Panc1 (cell line): Measurements from ENCODE around the gene RBBP5. TPM values are rescaled to one million over a fixed set of nuclear protein-coding genes. Genes with fewer than 3 reads are reported as not detected.

ENCODE experiments used
- ATAC-seq: fragments of 200-7000 bp; cut with Tn5 transposase; 2 replicates; pipeline ENCODE4 v1.9.1; 2020; ENCODE audit warnings: mild to moderate bottlenecking, moderate library complexity
- BruUV-seq: library from RNA; stranded (reverse); fragments of 400-500 nt; replicated peaks from 2 replicates; lab custom pipeline; 2021; lab: Mats Ljungman, UMichigan
- CTCF ChIA-PET: fragments of 300-600 bp; sonication (Branson Sonifier 250); formaldehyde crosslinking; loops from one replicate; lab custom pipeline; 2022; ENCODE audit warnings: antibody characterized with exemption; lab: Charles Lee
- POLR2A ChIA-PET: fragments of 300-600 bp; sonication (Branson Sonifier 250); formaldehyde crosslinking; loops from one replicate; lab custom pipeline; 2022; ENCODE audit warnings: antibody characterized with exemption; lab: Charles Lee
- DNase-seq: peaks from one replicate; pipeline ENCODE4 v3.0.0-alpha.2; 2010; ENCODE audit warnings: low read depth, low spot score
- H3K27ac ChIP-seq: 2 replicates; pipeline ENCODE4 v1.5.1; 2011; ENCODE audit warnings: mild to moderate bottlenecking, low read length, inconsistent platforms
- H3K27me3 ChIP-seq: fragments of 200-500 bp; sonication (Bioruptor generic); 2 replicates; pipeline ENCODE4 v1.6.0; 2014; ENCODE audit warnings: low read length, inconsistent platforms; ENCODE audit not compliant: control insufficient read depth, insufficient read depth
- H3K36me3 ChIP-seq: fragments of 200-500 bp; sonication (Bioruptor generic); 2 replicates; pipeline ENCODE4 v1.5.1; 2014; ENCODE audit warnings: inconsistent platforms, mild to moderate bottlenecking, low read length, moderate library complexity; ENCODE audit not compliant: control insufficient read depth, insufficient read depth
- H3K4me1 ChIP-seq: 2 replicates; pipeline ENCODE4 v1.5.1; 2011; ENCODE audit warnings: inconsistent platforms, mild to moderate bottlenecking, low read length, moderate library complexity; ENCODE audit not compliant: control insufficient read depth, insufficient read depth
- H3K4me3 ChIP-seq, 2 experiments: 2 replicates each; pipeline ENCODE4 v1.5.1; 2011 to 2012; ENCODE audit warnings: low read depth in 2 of 2, low read length in 2 of 2, mild to moderate bottlenecking in 2 of 2, inconsistent platforms in 1 of 2, moderate library complexity in 1 of 2
- H3K9me3 ChIP-seq: fragments of 200-500 bp; sonication (Bioruptor generic); 2 replicates; pipeline ENCODE4 v1.5.1; 2014; ENCODE audit warnings: low read depth, mild to moderate bottlenecking, inconsistent platforms, low read length, moderate library complexity; ENCODE audit not compliant: control insufficient read depth, insufficient read depth
- POLR2AphosphoS5 ChIP-seq: IDR thresholded peaks from 2 replicates; pipeline ENCODE4 v1.6.1; 2012; ENCODE audit warnings: mild to moderate bottlenecking, low read depth, low read length, moderate library complexity
- SIN3A ChIP-seq: IDR thresholded peaks from 2 replicates; pipeline ENCODE4 v1.6.1; 2012; ENCODE audit warnings: low read depth, mild to moderate bottlenecking, low read length, moderate library complexity, borderline replicate concordance; ENCODE audit not compliant: insufficient read depth
- TCF7L2 ChIP-seq: IDR thresholded peaks from 2 replicates; pipeline ENCODE4 v1.6.1; 2011; ENCODE audit warnings: mild to moderate bottlenecking, low read depth, low read length, inconsistent platforms
- in situ Hi-C: cut with HindIII; loops from 2 replicates; pipeline ENCODE4 v1.10.0; 2016; ENCODE audit warnings: low sequenced_read_pairs, low pct_unique_long_range_greater_than_20kb
- intact Hi-C: fragments of 100-400 bp; cut with micrococcal nuclease; formaldehyde crosslinking; loops from one replicate; pipeline ENCODE4 v1.10.0; 2022; ENCODE audit not compliant: unreplicated experiment
- total RNA-seq: library from RNA; stranded (reverse); gene quantifications from one replicate; pipeline ENCODE4 v1.2.1, GENCODE V29; 2021; ENCODE audit not compliant: unreplicated experiment
- TF ChIP-seq, protein P1 (sequence below): fragments of 450-650 bp; IDR thresholded peaks from 2 replicates; pipeline ENCODE4 v1.5.1; 2017; ENCODE audit warnings: mild to moderate bottlenecking
- TF ChIP-seq, protein P2 (sequence below), 2 experiments: IDR thresholded peaks; 2 replicates each; pipeline ENCODE4 v1.6.1; 2011 to 2012; ENCODE audit warnings: low read depth in 2 of 2, control low read depth in 1 of 2, low read length in 1 of 2, mild to moderate bottlenecking in 1 of 2, moderate library complexity in 1 of 2; ENCODE audit not compliant: insufficient read depth in 1 of 2

The RBBP5 gene
- total RNA-seq, 1 experiment from 2014 or later = 22.2 TPM

- ATAC-seq = no peak
- no peaks in the 10 kb centered on the region for H3K27me3 ChIP-seq
- DNase-seq = no peak
- POLR2A ChIA-PET = no interaction called here
- no TSS peak for BruUV-seq
- no peak overlapping the region for H3K4me3 ChIP-seq
- H3K27ac ChIP-seq = no peak overlapping the region
- no peak for TF ChIP-seq SIN3A
- peaks cover 18% of the 10 kb centered on the region for H3K36me3 ChIP-seq
- intact Hi-C loops (no loop called here), in situ Hi-C loops (no loop called here)
- H3K4me1 ChIP-seq = no peaks in the 10 kb centered on the region
- H3K9me3 ChIP-seq = no peaks in the 10 kb centered on the region
- CTCF ChIA-PET = no interaction called here
Measured at GRCh38 chr1:205107327-205107726, 14.5 kb downstream of the RBBP5 start.

GRCh38 chr1:205102404-205102803 lies 19.4 kb downstream of the RBBP5 start:
- Histone ChIP-seq H3K36me3 (peaks cover 47% of the 10 kb centered on the region), H3K27ac (no peak overlapping the region), H3K9me3 (no peaks in the 10 kb centered on the region), H3K4me1 (no peaks in the 10 kb centered on the region), H3K4me3 (no peak overlapping the region), H3K27me3 (no peaks in the 10 kb centered on the region)
- ATAC-seq (no peak), DNase-seq (no peak)
- TF ChIP-seq, protein P1, sequence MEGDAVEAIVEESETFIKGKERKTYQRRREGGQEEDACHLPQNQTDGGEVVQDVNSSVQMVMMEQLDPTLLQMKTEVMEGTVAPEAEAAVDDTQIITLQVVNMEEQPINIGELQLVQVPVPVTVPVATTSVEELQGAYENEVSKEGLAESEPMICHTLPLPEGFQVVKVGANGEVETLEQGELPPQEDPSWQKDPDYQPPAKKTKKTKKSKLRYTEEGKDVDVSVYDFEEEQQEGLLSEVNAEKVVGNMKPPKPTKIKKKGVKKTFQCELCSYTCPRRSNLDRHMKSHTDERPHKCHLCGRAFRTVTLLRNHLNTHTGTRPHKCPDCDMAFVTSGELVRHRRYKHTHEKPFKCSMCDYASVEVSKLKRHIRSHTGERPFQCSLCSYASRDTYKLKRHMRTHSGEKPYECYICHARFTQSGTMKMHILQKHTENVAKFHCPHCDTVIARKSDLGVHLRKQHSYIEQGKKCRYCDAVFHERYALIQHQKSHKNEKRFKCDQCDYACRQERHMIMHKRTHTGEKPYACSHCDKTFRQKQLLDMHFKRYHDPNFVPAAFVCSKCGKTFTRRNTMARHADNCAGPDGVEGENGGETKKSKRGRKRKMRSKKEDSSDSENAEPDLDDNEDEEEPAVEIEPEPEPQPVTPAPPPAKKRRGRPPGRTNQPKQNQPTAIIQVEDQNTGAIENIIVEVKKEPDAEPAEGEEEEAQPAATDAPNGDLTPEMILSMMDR = no peak
- no peak for TF ChIP-seq POLR2AphosphoS5
- in situ Hi-C loops = no loop called here
- POLR2A ChIA-PET = no interaction called here
- CTCF ChIA-PET = no interaction called here
- intact Hi-C loops = no loop called here
- no TSS peak for BruUV-seq

DNA sequence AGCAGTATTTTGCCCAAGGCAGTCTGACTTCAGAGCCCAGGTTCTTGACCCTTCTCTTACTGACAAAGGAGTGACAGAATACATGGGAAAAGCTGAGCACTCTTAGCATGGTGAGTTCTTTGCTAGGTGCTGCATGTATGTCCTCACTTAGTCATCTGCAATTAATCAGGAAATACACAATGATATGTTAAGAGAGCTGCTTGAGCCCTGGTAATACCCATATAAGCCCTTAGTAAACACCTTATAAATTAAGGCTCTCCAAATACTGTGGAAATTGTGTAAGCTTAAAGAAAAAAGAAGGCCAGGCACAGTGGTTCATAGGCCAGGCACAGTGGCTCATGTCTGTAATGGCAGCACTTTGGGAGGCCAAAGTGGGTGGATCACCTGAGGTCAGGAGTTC lies 23.5 kb downstream of the RBBP5 start:
- Histone ChIP-seq H3K27me3 (no peaks in the 10 kb centered on the region), H3K4me3 (no peak overlapping the region), H3K4me1 (no peaks in the 10 kb centered on the region), H3K27ac (no peak overlapping the region), H3K36me3 (peaks cover 44% of the 10 kb centered on the region), H3K9me3 (no peaks in the 10 kb centered on the region)
- CTCF ChIA-PET = no interaction called here
- ATAC-seq (no peak), DNase-seq (no peak)
- POLR2A ChIA-PET = no interaction called here
- intact Hi-C loops = no loop called here
- in situ Hi-C loops = no loop called here
- no TSS peak for BruUV-seq
- TF ChIP-seq POLR2AphosphoS5 (no peak), TCF7L2 (no peak), SIN3A (no peak)
- TF ChIP-seq, protein P1 = no peak
- TF ChIP-seq, protein P2, sequence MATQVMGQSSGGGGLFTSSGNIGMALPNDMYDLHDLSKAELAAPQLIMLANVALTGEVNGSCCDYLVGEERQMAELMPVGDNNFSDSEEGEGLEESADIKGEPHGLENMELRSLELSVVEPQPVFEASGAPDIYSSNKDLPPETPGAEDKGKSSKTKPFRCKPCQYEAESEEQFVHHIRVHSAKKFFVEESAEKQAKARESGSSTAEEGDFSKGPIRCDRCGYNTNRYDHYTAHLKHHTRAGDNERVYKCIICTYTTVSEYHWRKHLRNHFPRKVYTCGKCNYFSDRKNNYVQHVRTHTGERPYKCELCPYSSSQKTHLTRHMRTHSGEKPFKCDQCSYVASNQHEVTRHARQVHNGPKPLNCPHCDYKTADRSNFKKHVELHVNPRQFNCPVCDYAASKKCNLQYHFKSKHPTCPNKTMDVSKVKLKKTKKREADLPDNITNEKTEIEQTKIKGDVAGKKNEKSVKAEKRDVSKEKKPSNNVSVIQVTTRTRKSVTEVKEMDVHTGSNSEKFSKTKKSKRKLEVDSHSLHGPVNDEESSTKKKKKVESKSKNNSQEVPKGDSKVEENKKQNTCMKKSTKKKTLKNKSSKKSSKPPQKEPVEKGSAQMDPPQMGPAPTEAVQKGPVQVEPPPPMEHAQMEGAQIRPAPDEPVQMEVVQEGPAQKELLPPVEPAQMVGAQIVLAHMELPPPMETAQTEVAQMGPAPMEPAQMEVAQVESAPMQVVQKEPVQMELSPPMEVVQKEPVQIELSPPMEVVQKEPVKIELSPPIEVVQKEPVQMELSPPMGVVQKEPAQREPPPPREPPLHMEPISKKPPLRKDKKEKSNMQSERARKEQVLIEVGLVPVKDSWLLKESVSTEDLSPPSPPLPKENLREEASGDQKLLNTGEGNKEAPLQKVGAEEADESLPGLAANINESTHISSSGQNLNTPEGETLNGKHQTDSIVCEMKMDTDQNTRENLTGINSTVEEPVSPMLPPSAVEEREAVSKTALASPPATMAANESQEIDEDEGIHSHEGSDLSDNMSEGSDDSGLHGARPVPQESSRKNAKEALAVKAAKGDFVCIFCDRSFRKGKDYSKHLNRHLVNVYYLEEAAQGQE (IDR thresholded peaks at IDR 0.05; ENCODE audit: insufficient read depth in 1 of 2, low read depth in 2 of 2, low read length in 1 of 2) = no peak
